Measurements from ENCODE around the gene ADK. TPM values are rescaled to one million over a fixed set of nuclear protein-coding genes. Genes with fewer than 3 reads are reported as not detected.

ADK gene
- total and polyA plus RNA-seq, 2 donors from 2014 or later = 33.0 to 38.3 TPM

- Histone ChIP-seq H3K27ac (ENCODE audit: low read depth in 2 of 2, low read length in 2 of 2) (no peak overlapping the region), H3K4me3 (ENCODE audit: low read length in 3 of 3) (no peak overlapping the region), H3K9me3 (ENCODE audit: control insufficient read depth in 2 of 3, insufficient read depth in 1 of 3, low read length in 3 of 3) (no peaks in the 10 kb centered on the region), H3K27me3 (ENCODE audit: control insufficient read depth, insufficient read depth, low read length) (no peaks in the 10 kb centered on the region), H3K9ac (ENCODE audit: low read length in 3 of 3) (no peak overlapping the region), H3K4me1 (ENCODE audit: control insufficient read depth in 2 of 3, insufficient read depth in 2 of 3, low read depth in 1 of 3, low read length in 3 of 3) (no peaks in the 10 kb centered on the region), H3K36me3 (ENCODE audit: control insufficient read depth in 2 of 3, insufficient read depth in 3 of 3, low read length in 3 of 3) (no peaks in the 10 kb centered on the region)
- no peak for DNase-seq
- no peak for FAIRE-seq
- TF ChIP-seq CTCF (IDR thresholded peaks at IDR 0.05; ENCODE audit: borderline replicate concordance, extremely low read depth, insufficient read depth) = no peak
- intact Hi-C loops (cut with DNase I) = no loop called here
Observed at GRCh38 chr10:74643596-74643975, 492.6 kb downstream of the ADK start.

GRCh38 chr10:74644738-74645137 lies 493.7 kb downstream of the ADK start:
- Histone ChIP-seq H3K9me3 (ENCODE audit: control insufficient read depth in 2 of 3, insufficient read depth in 1 of 3, low read length in 3 of 3) (no peaks in the 10 kb centered on the region), H3K27me3 (ENCODE audit: control insufficient read depth, insufficient read depth, low read length) (no peaks in the 10 kb centered on the region), H3K27ac (ENCODE audit: low read depth in 2 of 2, low read length in 2 of 2) (no peak overlapping the region), H3K4me1 (ENCODE audit: control insufficient read depth in 2 of 3, insufficient read depth in 2 of 3, low read depth in 1 of 3, low read length in 3 of 3) (no peaks in the 10 kb centered on the region), H3K36me3 (ENCODE audit: control insufficient read depth in 2 of 3, insufficient read depth in 3 of 3, low read length in 3 of 3) (no peaks in the 10 kb centered on the region), H3K4me3 (ENCODE audit: low read length in 3 of 3) (no peak overlapping the region), H3K9ac (ENCODE audit: low read length in 3 of 3) (no peak overlapping the region)
- intact Hi-C loops (cut with DNase I) = no loop called here
- DNase-seq = no peak
- no peak for FAIRE-seq
- TF ChIP-seq CTCF (IDR thresholded peaks at IDR 0.05; ENCODE audit: borderline replicate concordance, extremely low read depth, insufficient read depth) = no peak

- Histone ChIP-seq H3K27ac (ENCODE audit: low read depth in 2 of 2, low read length in 2 of 2) (no peak overlapping the region), H3K9ac (ENCODE audit: low read length in 3 of 3) (no peak overlapping the region), H3K27me3 (ENCODE audit: control insufficient read depth, insufficient read depth, low read length) (no peaks in the 10 kb centered on the region), H3K9me3 (ENCODE audit: control insufficient read depth in 2 of 3, insufficient read depth in 1 of 3, low read length in 3 of 3) (no peaks in the 10 kb centered on the region), H3K36me3 (ENCODE audit: control insufficient read depth in 2 of 3, insufficient read depth in 3 of 3, low read length in 3 of 3) (no peaks in the 10 kb centered on the region), H3K4me1 (ENCODE audit: control insufficient read depth in 2 of 3, insufficient read depth in 2 of 3, low read depth in 1 of 3, low read length in 3 of 3) (no peaks in the 10 kb centered on the region), H3K4me3 (ENCODE audit: low read length in 3 of 3) (no peak overlapping the region)
- no peak for TF ChIP-seq CTCF (IDR thresholded peaks at IDR 0.05; ENCODE audit: borderline replicate concordance, extremely low read depth, insufficient read depth)
- DNase-seq = no peak
- FAIRE-seq = no peak
- intact Hi-C loops (cut with DNase I) = no loop called here
Observed at GRCh38 chr10:74645692-74646091, 494.7 kb downstream of the ADK start.

- no peak overlapping the region for H3K9ac ChIP-seq (ENCODE audit: low read length in 3 of 3)
Observed at GRCh38 chr10:74650613-74651012, 499.6 kb downstream of the ADK start.

More at GRCh38 chr10:74650613-74651012, 499.6 kb downstream of the ADK start:
- H3K36me3 ChIP-seq (ENCODE audit: control insufficient read depth in 2 of 3, insufficient read depth in 3 of 3, low read length in 3 of 3) = no peaks in the 10 kb centered on the region
- no peaks in the 10 kb centered on the region for H3K27me3 ChIP-seq (ENCODE audit: control insufficient read depth, insufficient read depth, low read length)
- no peak overlapping the region for H3K4me3 ChIP-seq (ENCODE audit: low read length in 3 of 3)
- no peak for TF ChIP-seq CTCF (IDR thresholded peaks at IDR 0.05; ENCODE audit: borderline replicate concordance, extremely low read depth, insufficient read depth)
- FAIRE-seq (no peak), DNase-seq (no peak)
- H3K27ac ChIP-seq (ENCODE audit: low read depth in 2 of 2, low read length in 2 of 2) = no peak overlapping the region
- H3K4me1 ChIP-seq (ENCODE audit: control insufficient read depth in 2 of 3, insufficient read depth in 2 of 3, low read depth in 1 of 3, low read length in 3 of 3) = no peaks in the 10 kb centered on the region
- intact Hi-C loops (cut with DNase I) = no loop called here
- H3K9me3 ChIP-seq (ENCODE audit: control insufficient read depth in 2 of 3, insufficient read depth in 1 of 3, low read length in 3 of 3) = no peaks in the 10 kb centered on the region
